Neural progenitor cell (in vitro differentiated cells): ENCODE measurements around the gene LEFTY1.

Experiments used
- CTCF ChIP-seq: fragments of 200-600 bp; sonication (generic); IDR thresholded peaks from 2 replicates; pipeline ENCODE4 v1.5.1; 2017; ENCODE audit warnings: antibody characterized with exemption, mild to moderate bottlenecking
- EZH2 ChIP-seq: fragments of 200-600 bp; sonication (generic); IDR thresholded peaks from 2 replicates; pipeline ENCODE4 v1.6.1; 2017; ENCODE audit warnings: antibody characterized with exemption, mild to moderate bottlenecking, moderate library complexity
- EZH2phosphoT487 ChIP-seq: fragments of 200-600 bp; sonication (generic); IDR thresholded peaks from 2 replicates; pipeline ENCODE4 v1.6.1; 2017; ENCODE audit warnings: antibody characterized with exemption

- TF ChIP-seq CTCF (no peak), EZH2 (no peak), EZH2phosphoT487 (no peak)
These were observed 14.5 kb downstream of the LEFTY1 start for GRCh38 chr1:225874431-225874830.
